ENCODE data around the gene HIC2. TPM values are rescaled to one million over a fixed set of nuclear protein-coding genes. Genes with fewer than 3 reads are reported as not detected.
"Not testable (repeated sequence)": the region's sequence is repeated elsewhere in the genome, so short reads cannot be mapped to it uniquely, and the experiment has no call there.

HIC2 gene, protein sequence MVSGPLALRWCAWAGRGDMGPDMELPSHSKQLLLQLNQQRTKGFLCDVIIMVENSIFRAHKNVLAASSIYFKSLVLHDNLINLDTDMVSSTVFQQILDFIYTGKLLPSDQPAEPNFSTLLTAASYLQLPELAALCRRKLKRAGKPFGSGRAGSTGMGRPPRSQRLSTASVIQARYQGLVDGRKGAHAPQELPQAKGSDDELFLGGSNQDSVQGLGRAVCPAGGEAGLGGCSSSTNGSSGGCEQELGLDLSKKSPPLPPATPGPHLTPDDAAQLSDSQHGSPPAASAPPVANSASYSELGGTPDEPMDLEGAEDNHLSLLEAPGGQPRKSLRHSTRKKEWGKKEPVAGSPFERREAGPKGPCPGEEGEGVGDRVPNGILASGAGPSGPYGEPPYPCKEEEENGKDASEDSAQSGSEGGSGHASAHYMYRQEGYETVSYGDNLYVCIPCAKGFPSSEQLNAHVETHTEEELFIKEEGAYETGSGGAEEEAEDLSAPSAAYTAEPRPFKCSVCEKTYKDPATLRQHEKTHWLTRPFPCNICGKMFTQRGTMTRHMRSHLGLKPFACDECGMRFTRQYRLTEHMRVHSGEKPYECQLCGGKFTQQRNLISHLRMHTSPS
- 1 to 10 TPM; 7.4 to 9.7 TPM for total RNA-seq

DNA sequence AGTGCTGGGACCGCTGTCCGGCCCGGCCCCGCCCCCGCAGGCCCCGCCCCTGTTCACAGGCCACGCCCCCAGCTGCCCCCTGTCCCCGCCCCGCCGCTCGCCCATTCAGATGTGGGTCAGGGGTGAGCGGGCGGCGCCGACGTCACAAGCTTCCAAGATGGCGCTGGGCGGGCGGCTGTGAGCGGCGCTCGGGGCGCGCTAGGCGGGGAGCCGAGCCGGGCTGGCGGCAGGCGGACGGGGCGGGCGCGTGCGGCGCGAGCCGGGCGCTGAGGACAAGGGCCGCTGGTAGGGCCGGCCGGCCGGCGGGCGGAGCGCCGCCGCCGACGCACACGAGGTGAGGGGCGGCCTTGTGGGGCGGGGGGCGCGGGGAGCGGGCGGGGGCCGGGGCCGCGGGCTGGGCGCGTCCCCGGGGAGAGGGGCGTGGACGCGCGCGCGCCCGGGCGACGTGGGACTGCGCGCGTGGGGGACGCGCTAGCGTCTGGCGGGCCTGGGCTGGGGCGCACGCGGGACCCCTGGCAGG is at the start of gene HIC2:
Gene HIC2, plus strand, starts transcription at position 145 of the 520 bp plus-strand sequence. CDS start 25,461 bp downstream, outside the sequence.
- ATAC-seq (peak; percentile 96 to 97), DNase-seq (ENCODE audit: low spot score) (peak; percentile 61)
- H3K4me3 Mint-ChIP-seq; H3K36me3 Mint-ChIP-seq; H3K9me3 Mint-ChIP-seq; H3K27me3 Mint-ChIP-seq; H3K4me1 Mint-ChIP-seq (ENCODE audit: low read depth in 2 of 2); H3K27ac Mint-ChIP-seq: not testable (repeated sequence)

DNA sequence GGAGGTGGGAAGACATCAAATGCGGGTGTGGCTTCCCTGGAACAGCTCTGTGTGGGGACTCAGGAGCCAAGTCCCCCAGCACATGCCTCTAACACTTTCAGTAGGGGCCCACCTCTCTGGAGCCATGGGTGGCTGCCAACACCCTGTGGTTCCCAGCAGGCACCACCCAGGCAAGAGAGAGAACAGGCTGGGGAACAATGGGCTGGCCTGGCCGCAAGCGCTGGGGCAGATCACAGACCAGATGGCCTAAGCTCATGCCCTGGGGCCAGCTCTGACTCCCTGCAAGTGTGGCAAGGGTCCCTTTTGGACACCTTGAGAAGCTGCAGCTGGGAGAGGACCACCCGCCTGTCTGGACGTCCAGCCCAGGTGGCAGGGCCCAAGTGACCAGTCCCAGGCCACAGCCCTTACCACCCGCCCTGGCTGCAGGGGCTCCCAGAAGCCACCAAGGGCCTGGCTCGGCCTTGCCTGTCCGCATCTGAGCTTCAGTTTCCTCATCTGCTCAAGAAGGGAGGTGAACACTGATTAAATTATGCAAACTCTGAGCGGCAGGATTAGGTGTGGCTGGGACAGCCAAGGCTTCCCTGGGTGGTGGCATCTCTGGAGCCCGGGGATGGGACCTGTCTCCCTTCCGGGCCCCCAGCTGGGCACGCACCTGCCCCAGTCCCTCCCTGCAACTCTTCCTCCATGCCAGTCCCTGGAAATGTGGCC is 48.4 kb upstream of the HIC2 start:
- H3K4me3 Mint-ChIP-seq; H3K27ac Mint-ChIP-seq; H3K9me3 Mint-ChIP-seq; H3K4me1 Mint-ChIP-seq (ENCODE audit: low read depth in 2 of 2); DNase-seq (ENCODE audit: low spot score); H3K36me3 Mint-ChIP-seq; H3K27me3 Mint-ChIP-seq; ATAC-seq: not testable (repeated sequence)

DNA sequence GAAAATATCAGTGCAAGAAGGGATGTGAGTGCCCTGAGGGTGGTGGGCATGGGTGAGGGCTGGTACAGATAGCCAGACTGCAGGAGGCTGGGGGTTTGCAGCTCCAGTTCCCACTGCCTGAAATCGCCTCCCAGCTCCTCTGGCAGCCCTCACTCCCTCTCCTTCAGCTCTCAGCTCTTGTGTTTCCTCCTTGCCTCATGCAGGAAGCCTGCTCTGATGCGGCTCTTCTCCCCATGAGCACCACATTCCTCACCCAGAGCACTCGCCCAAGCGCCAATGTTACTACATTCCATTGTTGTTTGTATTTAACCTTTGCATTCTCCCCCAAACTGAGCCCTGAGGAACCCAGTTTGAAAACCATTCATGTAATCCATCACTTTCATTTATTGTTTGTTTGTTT is 41.3 kb upstream of the HIC2 start:
- H3K36me3 Mint-ChIP-seq; H3K4me1 Mint-ChIP-seq (ENCODE audit: low read depth in 2 of 2); H3K27me3 Mint-ChIP-seq; H3K4me3 Mint-ChIP-seq; H3K9me3 Mint-ChIP-seq; DNase-seq (ENCODE audit: low spot score); H3K27ac Mint-ChIP-seq; ATAC-seq: not testable (repeated sequence)

DNA sequence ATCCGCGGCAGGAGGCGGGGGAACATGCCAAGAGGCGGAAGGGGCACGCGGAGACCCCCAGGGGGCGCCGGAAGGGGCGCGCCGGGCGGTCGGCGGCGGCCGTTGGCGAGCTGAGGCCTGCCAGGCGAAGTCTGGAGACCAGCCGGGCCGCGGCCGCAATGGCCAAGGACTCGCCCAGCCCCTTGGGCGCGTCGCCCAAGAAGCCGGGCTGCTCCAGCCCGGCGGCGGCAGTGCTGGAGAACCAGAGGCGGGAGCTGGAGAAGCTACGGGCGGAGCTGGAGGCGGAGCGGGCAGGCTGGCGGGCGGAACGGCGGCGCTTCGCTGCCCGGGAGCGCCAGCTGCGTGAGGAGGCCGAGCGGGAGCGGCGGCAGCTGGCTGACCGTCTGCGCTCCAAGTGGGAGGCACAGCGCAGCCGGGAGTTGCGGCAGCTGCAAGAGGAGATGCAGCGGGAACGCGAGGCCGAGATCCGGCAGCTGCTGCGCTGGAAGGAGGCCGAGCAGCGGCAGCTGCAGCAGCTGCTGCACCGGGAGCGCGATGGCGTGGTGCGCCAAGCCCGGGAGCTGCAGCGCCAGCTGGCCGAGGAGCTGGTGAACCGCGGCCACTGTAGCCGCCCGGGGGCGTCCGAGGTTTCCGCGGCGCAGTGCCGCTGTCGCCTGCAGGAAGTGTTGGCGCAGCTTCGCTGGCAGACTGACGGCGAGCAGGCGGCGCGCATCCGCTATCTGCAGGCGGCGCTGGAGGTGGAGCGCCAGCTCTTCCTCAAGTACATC is 33.3 kb upstream of the HIC2 start, which contains the start of gene RIMBP3B:
Gene RIMBP3B, plus strand, starts transcription at position 51 of the 767 bp plus-strand sequence. Its CDS starts 108 bp downstream, at position 159.
- not testable (repeated sequence) for H3K27ac Mint-ChIP-seq; DNase-seq (ENCODE audit: low spot score)

DNA sequence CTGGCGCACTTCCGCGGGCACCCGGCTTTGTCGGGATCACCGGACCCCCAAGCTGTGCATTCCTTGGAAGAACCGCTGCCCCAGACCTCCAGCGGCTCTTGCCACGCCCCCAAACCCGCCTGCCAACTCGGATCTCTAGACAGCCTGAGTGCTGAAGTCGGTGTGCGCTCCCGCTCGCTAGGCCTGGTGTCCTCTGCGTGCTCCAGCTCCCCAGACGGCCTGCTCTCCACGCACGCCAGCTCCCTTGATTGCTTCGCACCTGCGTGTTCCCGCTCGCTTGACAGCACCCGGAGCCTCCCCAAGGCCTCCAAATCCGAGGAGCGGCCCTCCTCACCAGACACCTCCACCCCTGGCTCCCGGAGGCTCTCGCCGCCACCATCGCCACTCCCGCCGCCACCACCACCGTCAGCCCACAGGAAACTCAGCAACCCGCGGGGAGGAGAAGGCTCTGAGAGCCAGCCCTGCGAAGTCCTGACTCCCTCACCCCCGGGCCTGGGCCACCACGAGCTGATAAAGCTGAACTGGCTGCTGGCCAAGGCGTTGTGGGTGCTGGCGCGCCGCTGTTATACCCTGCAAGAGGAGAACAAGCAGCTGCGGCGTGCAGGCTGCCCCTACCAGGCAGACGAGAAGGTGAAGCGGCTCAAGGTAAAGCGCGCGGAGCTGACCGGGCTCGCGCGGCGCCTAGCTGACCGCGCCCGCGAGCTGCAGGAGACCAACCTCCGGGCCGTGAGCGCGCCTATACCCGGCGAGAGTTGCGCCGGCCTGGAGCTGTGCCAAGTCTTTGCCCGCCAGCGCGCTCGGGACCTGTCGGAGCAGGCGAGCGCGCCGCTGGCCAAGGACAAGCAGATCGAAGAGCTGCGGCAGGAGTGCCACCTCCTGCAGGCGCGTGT is 32.5 kb upstream of the HIC2 start:
- not testable (repeated sequence) for H3K9me3 Mint-ChIP-seq; H3K4me3 Mint-ChIP-seq; H3K27ac Mint-ChIP-seq; H3K4me1 Mint-ChIP-seq (ENCODE audit: low read depth in 2 of 2); DNase-seq (ENCODE audit: low spot score); H3K27me3 Mint-ChIP-seq; H3K36me3 Mint-ChIP-seq
- peak; percentile 72 to 75 for ATAC-seq

More for the DNA sequence above, 33.3 kb upstream of the HIC2 start, which contains the start of gene RIMBP3B:
- not testable (repeated sequence) for H3K4me1 Mint-ChIP-seq (ENCODE audit: low read depth in 2 of 2); H3K4me3 Mint-ChIP-seq; H3K36me3 Mint-ChIP-seq; H3K9me3 Mint-ChIP-seq; H3K27me3 Mint-ChIP-seq
- ATAC-seq: peak; percentile 89 to 95

DNA sequence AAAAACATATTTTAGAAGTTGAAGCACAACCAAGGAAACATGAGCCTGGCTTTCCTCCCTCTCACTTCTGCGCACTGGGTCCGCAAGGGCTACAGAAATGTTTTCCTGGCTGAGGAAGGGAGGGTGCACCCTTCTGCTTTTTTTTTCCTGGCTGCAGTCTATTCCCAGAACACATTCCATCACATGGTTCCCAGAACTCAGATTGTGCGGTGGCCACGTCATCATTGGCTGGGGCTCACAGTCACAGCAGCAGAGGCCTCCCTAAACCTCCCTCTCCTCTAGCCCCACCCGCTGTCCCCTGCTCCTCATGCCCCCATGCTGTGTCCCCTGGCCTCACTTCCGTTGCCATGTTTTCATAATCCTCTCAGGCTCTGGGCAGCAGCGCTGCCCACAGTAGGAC is 27.7 kb upstream of the HIC2 start:
- H3K27ac Mint-ChIP-seq; H3K9me3 Mint-ChIP-seq; H3K4me1 Mint-ChIP-seq (ENCODE audit: low read depth in 2 of 2); H3K4me3 Mint-ChIP-seq; DNase-seq (ENCODE audit: low spot score); H3K36me3 Mint-ChIP-seq; ATAC-seq; H3K27me3 Mint-ChIP-seq: not testable (repeated sequence)

DNA sequence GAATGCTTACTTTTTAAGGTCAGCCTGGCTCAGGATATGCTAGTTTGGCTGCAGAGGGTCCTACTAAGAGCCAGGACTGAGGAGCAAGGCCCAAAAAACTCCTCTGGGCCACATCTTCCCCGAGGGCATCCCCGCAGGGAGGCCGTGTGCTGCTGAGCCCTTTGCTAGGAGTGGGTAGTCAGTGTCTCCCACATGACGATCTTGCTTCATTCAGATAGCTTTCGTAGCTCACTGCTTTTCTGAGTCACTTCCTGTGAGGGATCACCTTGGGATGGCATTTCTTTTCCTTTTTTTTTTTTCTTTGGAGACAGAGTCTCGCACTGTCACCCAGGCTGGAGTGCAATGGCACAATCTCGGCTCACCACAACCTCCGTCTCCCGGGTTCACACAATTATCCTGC is 27.2 kb upstream of the HIC2 start:
- not testable (repeated sequence) for H3K4me3 Mint-ChIP-seq; H3K27ac Mint-ChIP-seq; ATAC-seq; H3K27me3 Mint-ChIP-seq; H3K4me1 Mint-ChIP-seq (ENCODE audit: low read depth in 2 of 2); H3K9me3 Mint-ChIP-seq; DNase-seq (ENCODE audit: low spot score); H3K36me3 Mint-ChIP-seq

DNA sequence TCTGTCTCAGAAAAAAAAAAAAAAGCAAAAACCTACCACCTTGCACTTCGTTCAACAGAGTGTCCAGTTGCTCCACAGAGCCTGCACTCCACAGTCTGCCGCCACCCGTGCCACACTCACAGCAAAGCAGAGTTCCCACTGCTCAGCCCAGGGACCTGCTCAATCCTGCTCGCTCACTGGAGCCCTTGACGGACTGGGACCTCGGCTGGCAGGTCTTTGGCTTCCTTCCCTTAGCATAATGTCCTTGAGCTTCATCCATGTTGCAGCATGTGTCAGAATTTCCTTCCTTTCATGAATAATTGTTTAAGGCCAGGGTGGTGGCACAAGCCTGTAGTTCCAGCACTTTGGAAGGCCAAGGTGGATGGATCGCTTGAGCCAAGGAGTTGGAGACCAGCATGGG is 22.6 kb upstream of the HIC2 start:
- not testable (repeated sequence) for DNase-seq (ENCODE audit: low spot score); H3K36me3 Mint-ChIP-seq; H3K27me3 Mint-ChIP-seq; H3K4me3 Mint-ChIP-seq; H3K4me1 Mint-ChIP-seq (ENCODE audit: low read depth in 2 of 2); H3K9me3 Mint-ChIP-seq; ATAC-seq; H3K27ac Mint-ChIP-seq

DNA sequence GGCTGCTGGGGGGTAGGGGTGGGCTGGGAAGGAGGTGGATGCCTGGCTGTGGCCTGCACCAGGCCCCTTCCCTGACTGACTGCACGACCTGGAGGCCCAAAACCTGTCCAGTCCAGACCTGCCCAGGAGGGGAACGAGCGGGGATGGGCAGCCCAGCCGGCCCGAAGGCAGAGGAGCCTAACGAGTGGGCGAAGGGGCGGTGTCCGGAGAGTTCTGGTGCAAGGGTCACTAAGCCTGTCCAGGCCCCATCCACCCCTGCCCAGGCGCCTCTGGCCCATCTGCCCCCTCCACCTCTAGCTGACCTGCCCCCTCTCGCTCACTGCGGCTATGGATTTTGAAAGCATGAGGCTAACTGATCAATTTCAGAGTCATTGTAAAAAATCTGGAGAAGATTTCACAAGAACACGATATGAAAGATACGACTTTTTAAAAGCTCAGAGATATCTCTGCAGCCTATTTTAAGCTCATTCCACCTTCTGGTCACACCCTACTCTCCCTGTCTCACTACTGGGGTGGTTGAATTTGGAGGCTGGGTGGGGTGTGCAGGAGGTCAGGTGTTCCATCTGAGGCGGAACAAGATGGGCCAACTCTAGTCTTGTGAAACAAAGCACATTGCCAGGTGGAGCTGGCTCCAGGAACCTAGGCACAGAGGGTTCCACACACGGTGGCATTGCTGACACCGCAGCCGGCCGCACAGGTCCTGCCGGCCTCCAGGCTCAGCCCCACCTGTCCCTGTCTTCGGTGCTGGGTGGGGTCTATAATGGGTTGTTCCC is 15.8 kb upstream of the HIC2 start:
- not testable (repeated sequence) for H3K27me3 Mint-ChIP-seq; DNase-seq (ENCODE audit: low spot score); H3K27ac Mint-ChIP-seq; H3K9me3 Mint-ChIP-seq; H3K36me3 Mint-ChIP-seq; H3K4me1 Mint-ChIP-seq (ENCODE audit: low read depth in 2 of 2); ATAC-seq; H3K4me3 Mint-ChIP-seq

DNA sequence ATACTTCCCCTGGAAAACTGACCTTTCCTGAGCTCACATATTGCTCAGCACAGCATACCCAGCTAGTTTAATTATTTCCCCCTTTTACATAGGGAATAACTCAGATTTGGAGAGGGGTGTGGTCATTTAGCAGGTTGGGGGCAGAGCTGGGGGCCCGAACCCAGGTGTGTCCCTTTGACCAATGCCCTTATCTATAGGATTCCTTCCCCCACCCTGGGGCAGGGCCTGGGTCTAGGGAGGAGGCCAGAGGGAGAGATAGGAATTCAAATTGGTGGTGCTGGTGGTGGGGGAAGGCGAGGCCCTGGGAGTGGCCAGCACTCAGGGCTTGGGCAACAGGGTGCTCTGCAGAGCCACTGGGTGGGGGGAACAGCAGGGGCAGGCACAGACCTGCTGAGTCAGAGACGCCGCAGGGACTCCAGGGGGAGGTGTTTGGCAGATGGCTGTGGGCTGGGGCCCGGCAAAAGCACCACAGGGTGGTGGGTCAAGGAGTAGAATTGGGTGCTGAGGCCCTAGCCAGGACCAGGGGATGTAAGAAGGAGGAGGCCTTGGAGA is 14.3 kb upstream of the HIC2 start:
- H3K4me1 Mint-ChIP-seq (ENCODE audit: low read depth in 2 of 2); H3K4me3 Mint-ChIP-seq; ATAC-seq; H3K27ac Mint-ChIP-seq; H3K36me3 Mint-ChIP-seq; H3K27me3 Mint-ChIP-seq; H3K9me3 Mint-ChIP-seq: not testable (repeated sequence)
- DNase-seq (ENCODE audit: low spot score): peak; percentile 44

DNA sequence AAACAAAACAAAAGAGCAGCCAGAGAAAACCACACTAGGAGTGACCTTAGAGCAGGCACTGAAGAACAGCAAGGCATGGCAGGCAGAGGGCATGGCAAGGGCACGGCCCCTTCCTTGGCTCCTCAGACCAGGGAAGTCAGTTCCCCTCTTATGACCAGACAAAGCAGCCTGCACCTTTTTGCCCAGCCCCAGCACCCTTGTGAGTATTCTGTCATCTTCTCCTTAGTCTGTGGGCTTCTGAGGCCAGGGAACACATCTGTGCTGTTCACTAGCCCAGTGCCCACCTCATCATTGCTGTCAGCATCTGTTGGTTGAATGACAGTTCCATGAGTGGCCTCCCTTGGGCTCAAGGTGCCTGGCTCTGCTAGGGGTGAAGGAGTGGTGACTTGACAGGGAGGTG is 10.0 kb upstream of the HIC2 start:
- H3K27me3 Mint-ChIP-seq; DNase-seq (ENCODE audit: low spot score); H3K4me3 Mint-ChIP-seq; H3K9me3 Mint-ChIP-seq; H3K27ac Mint-ChIP-seq; H3K4me1 Mint-ChIP-seq (ENCODE audit: low read depth in 2 of 2); H3K36me3 Mint-ChIP-seq: not testable (repeated sequence)
- ATAC-seq: peak; percentile 24 to 44

DNA sequence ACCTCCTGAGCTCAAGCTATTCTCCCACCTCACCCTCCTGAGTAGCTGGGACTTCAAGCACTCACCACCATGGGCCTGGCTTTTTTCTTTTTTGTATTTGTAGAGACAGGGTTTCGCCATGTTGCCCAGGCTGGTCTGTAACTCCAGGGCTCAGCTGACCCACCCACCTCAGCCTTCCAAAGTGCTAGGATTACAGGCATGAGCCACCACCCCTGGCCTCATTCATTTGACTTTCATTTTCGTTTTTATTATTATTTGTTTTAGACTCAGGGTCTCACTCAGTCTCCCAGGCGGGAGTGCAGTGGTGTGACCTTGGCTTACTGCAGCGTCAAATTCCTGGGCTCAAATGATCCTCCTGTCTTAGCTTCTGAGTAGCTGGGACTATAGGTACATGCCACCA is 9.4 kb upstream of the HIC2 start:
- not testable (repeated sequence) for H3K27ac Mint-ChIP-seq; H3K4me3 Mint-ChIP-seq; H3K27me3 Mint-ChIP-seq; DNase-seq (ENCODE audit: low spot score); H3K9me3 Mint-ChIP-seq; H3K36me3 Mint-ChIP-seq; H3K4me1 Mint-ChIP-seq (ENCODE audit: low read depth in 2 of 2)
- peak in 1 of 2 donors; percentile 60 for ATAC-seq

All from natural killer cell treated with Interleukin-12 subunit alpha and Interleukin-12 subunit beta and Interleukin-15 and Interleukin-18, amount 100 ng/mL, for 72 hours (primary cell).